LNCaP clone FGC (cell line): ENCODE results near the gene MPPE1.

ENCODE experiments used
- DNase-seq: peaks from one replicate; pipeline ENCODE4 v3.0.0-alpha.2; 2011; ENCODE audit warnings: low read depth
- H3K4me3 ChIP-seq: 2 replicates; pipeline ENCODE4 v1.5.1; 2011; ENCODE audit warnings: mild to moderate bottlenecking, low read depth, low read length, control low read depth
- TF ChIP-seq, protein P1 (sequence below): IDR thresholded peaks from 2 replicates; pipeline ENCODE4 v1.5.1; 2012; ENCODE audit warnings: mild to moderate bottlenecking; ENCODE audit not compliant: control insufficient read depth, insufficient read depth; ENCODE audit errors: extremely low read depth

Gene MPPE1

DNA sequence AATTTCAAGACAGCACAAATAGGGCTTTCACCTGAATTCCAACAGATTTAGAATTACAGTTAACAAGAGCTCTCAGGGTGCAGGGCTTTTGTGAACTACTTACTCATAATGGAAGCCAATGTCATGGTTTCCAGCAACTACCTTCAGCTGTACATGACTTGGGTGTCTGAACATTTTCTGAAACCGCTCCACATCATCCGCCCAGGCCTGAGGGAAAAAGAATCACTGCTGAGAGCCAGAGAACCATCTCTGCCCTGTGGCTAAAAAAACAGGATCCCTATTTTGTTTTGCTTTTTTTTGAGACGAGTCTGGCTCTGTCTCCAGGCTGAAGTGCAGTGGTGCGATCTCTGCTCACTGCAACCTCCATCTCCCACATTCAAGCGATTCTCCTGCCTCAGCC, 18.8 kb downstream of the MPPE1 start:
- TF ChIP-seq, protein P1, sequence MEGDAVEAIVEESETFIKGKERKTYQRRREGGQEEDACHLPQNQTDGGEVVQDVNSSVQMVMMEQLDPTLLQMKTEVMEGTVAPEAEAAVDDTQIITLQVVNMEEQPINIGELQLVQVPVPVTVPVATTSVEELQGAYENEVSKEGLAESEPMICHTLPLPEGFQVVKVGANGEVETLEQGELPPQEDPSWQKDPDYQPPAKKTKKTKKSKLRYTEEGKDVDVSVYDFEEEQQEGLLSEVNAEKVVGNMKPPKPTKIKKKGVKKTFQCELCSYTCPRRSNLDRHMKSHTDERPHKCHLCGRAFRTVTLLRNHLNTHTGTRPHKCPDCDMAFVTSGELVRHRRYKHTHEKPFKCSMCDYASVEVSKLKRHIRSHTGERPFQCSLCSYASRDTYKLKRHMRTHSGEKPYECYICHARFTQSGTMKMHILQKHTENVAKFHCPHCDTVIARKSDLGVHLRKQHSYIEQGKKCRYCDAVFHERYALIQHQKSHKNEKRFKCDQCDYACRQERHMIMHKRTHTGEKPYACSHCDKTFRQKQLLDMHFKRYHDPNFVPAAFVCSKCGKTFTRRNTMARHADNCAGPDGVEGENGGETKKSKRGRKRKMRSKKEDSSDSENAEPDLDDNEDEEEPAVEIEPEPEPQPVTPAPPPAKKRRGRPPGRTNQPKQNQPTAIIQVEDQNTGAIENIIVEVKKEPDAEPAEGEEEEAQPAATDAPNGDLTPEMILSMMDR = no peak
- H3K4me3 ChIP-seq = no peak overlapping the region
- no peak for DNase-seq

DNA sequence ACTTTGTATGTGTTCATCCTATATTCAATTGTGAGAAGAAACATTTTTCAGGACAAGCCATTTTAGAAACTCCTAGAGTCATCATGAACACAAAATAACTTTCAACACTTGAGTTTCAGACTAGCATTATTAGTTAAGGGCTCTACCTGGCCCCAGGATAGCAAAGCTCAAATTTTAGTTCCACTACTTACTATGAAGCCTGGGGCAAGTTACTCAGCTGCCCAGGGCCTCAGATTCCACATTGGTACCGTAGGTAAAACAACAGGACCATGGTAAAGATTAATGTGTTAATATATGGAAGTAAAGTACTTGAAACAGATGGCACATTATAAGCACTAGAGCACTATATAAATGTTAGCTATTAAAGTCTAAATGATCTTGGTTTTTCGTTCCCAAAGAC, 19.4 kb downstream of the MPPE1 start:
- no peak overlapping the region for H3K4me3 ChIP-seq
- TF ChIP-seq, protein P1 = no peak
- no peak for DNase-seq

DNA sequence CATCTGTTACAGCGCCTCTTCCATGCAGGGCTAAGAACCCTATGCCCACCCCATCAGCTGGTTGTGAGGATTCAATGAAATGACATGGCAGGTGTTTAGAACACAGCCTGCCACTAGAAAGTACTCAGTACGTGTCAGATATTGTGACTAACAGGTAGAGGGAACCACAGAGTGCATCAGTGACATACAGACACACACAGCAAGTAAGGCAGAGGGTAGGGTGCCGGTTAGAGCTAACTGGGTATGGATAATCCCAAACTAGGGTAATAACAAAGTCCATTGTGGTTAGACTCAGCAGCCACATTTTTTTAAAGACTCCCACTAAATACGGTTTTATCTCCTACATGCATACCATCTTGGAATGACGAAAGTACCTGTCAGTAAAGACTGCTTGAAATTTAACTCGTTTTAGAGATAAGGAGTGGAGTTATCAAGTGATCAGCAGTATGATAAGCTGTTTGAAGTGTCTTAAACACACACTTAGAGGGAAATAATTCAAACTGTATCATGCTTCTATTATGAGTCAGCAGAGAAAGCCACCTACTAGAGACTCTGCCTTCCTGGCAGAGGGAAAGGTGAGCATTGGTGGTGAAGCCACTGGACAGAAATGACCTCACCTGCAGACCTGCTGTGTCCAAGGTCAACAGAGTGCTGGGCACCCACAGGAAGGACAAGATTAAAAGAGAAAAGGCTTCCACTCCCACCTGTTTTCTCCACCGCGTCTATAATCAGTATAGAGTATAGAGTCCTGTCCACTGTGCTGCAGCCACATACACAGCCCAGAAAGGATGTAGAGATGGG, 20.6 kb downstream of the MPPE1 start:
- DNase-seq = no peak

DNA sequence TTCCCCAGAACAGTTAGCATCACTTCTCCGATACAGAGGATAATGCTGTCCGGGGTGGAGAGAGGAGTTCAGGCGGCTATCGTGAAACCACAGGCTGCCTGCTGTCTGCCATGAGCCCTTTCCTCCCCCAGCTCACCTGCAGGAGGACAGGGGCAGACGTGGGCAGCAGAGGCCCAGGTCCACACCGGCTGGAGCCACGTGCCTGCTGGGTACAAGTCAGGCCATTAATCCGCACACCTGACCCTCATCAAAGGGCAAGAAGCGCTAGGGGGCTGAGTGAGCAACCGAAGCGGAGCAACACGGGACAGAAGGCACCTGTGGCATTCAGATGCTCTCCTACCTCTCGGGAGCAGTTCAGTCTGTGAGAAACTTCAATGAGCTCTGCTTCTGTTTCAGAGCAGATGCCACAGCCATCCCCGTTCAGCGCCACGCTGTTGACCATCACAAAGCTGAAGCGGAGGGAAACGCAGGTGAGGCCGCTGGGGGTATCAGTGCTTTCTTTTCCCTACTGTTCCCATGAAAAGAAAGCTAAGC, 21.5 kb downstream of the MPPE1 start:
- DNase-seq = no peak
- TF ChIP-seq, protein P1 = no peak
- H3K4me3 ChIP-seq = no peak overlapping the region

More for the DNA sequence above, 20.6 kb downstream of the MPPE1 start:
- H3K4me3 ChIP-seq = no peak overlapping the region
- TF ChIP-seq, protein P1 = no peak

DNA sequence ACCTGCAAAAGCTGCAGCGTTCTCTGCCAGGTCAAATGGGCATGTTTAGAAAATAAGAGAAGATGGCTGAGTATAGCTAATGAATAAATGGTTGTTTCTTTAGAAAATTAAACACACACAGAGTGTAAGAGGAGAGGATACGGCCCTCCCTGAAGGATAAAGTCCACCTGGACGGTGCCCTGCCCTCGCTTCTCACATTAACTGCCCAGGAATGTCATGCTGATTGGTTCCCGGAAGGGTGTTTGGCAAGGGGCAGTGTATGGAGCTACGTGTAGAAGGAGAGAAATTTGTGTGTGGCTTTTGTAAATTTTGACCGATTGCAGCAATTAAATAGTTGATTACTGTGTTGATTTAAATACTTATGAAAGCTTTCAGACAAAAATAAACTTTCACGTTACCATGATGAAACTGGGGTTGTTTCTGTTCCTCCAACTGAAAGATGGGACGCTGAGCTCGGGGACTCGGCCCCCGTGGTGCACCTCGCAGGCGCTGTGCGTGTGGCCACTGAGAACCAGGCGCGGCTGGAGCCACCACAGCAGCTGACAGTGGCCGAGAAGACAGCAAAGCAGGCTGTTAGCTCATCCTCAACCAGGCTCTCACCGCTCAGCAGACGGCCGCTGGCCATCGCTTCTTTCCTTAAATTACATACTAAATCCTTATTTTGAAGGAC, 22.7 kb downstream of the MPPE1 start:
- H3K4me3 ChIP-seq = no peak overlapping the region
- no peak for DNase-seq
- TF ChIP-seq, protein P1 = no peak

DNA sequence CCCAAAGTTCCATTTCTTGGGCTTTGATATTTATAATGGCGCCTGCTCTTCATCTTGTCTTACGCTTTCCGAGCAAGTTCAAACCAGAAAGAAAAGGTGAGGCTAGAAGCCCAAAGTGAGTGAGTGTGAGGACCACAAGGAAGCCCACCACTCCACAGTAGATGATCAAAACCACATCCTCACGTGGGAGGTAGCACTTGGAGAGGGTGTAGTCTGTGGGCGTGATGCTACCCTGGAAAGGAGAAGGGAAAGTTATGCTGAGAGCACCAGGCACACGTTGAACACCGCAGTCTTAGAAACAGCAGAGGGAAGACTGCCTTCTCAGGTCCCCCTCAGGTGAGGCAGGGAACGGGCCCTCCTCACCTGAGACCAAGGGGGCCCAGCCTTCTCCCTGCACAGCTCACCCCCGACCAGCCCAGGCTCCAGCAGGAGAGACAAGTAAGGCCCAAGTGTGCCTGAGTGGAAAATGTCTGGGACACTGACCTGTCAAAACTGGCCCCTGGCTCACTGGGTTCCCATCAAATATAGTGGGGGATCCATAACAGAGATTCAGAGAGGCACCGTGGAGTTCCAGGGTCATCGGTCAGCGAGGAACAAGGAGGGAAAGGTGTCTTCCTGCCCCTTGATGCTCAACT, 23.6 kb downstream of the MPPE1 start:
- TF ChIP-seq, protein P1 = no peak
- H3K4me3 ChIP-seq = no peak overlapping the region
- DNase-seq = no peak
